Effector CD8-positive, alpha-beta T cell (primary cell): Measurements from ENCODE around the gene SBK2.
"Not testable (repeated sequence)": the region's sequence is repeated elsewhere in the genome, so short reads cannot be mapped to it uniquely, and the experiment has no call there.

ENCODE experiments used
- DNase-seq: peaks from one replicate; lab custom pipeline; 2025; lab: John Stamatoyannopoulos, UW

The SBK2 gene

GRCh38 chr19:55535173-55535964 lies 1.6 kb downstream of the SBK2 start:
- DNase-seq: no peak

GRCh38 chr19:55534280-55534679 lies 2.7 kb downstream of the SBK2 start:
- not testable (repeated sequence) for DNase-seq

GRCh38 chr19:55530996-55531395 lies 5.9 kb downstream of the SBK2 start:
- no peak for DNase-seq

DNA sequence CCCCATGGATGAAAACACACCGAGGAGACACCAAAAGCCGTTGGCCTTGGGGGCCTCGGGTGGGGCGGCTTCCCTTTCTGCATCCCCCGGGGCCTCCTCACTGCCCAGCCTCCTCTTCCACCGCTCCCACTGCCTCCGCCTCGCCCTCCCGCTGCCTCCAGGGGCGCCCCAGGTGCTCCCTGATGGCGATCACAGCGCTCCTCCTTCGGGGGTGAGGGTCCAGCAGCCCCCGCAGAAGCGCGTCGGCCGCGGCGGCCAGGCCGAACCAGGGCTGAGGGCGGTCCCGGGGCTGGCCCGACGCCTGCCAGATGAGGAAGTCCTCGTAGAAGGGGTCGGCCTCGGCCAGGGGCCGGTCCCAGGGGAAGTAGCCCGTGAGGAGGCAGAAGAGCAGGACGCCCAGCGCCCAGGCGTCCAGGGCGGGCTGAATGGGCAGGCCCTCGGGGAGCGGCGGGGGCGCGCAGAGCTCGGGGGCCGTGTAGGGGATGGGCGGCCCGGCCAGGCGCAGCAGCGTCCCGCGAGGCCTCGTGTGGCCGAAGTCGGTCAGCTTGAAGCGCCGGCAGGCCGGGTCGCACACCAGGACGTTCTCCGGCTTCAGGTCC lies 7.2 kb downstream of the SBK2 start:
- DNase-seq: no peak

DNA sequence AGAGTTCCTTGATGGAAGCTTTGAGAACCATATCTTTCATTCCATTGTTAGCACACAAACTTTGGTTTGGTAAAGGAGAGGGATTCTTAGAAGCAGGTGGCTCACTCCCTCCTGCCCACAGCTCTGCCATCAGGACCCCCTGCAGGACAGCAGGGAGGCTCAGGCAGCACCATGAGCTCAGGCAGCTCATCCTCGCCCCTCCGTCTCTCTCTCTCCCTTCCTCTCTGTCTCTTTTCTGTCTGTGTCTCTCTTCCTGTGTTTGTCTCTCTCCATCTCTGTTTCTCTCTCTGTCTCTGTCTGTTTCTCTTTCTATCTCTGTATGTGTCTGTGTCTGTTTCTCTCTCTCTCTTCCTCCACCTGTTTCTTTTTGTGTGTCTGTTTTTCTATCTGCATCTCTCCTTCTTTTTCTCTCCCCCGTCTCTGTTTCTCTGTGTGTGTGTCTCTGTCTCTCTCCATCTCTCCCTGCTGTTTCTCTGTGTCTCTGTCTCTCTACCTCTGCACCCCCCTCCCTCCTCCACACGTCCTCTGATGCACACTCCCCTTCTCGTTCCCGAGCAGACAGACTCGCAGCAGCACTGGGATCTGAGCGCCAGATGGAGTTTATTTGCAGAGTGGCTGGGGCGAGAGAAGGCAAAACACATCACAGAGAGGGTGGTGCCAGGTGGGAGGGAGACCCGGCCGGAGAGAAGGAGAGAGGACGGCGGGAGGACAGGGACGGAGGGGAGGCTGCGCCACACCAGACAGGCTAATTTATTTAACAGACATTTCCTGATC lies 8.7 kb downstream of the SBK2 start:
- no peak for DNase-seq

- DNase-seq: no peak
These were observed 9.5 kb downstream of the SBK2 start for GRCh38 chr19:55527197-55528029.

GRCh38 chr19:55526216-55527196 lies 10.4 kb downstream of the SBK2 start:
- DNase-seq: no peak

DNA sequence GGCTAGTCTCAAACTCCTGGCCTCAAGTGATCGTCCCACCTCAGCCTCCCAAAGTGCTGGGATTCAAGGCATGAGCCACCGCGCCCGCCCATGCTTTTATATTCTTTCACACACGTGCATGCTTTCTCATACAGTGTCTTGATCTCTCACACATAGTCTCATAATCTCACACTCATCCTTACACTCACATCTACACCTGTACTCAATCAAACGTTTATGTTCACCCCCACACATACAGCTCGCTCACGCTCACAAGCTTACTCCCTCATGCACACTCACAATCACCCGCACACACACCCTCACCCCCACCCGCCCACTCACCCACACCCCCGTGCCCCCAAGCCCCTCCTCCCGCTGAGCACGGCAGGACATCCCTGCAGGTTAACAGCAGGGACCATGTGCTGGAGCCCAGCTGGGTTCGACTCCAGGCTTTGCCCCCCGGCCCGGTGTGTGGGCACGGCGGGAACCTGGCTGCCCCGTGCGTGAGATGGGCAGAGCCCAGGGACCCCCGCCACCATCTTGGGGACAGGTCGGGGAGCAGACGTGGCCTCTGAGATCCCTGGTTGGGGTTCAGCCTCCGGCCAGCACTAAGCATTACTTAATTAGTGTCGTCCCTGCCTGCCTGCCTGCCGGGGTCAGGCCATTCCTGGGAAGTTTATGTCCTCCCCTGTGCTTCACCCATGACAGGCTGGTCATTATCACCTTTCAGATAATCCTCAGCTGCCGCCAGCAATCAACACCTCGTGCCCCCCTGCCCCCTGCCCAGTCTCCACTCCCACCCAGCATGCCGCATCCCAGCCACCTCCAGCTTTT lies 11.4 kb downstream of the SBK2 start:
- DNase-seq: no peak

- DNase-seq: no peak
These were observed 16.1 kb downstream of the SBK2 start for GRCh38 chr19:55520691-55521292.

- no peak for DNase-seq
These were observed 17.3 kb downstream of the SBK2 start for GRCh38 chr19:55519451-55520311.

- peak; percentile 87 for DNase-seq
These were observed 19.9 kb downstream of the SBK2 start for GRCh38 chr19:55516878-55517620.

- no peak for DNase-seq
These were observed 28.8 kb downstream of the SBK2 start for GRCh38 chr19:55508120-55508519.

DNA sequence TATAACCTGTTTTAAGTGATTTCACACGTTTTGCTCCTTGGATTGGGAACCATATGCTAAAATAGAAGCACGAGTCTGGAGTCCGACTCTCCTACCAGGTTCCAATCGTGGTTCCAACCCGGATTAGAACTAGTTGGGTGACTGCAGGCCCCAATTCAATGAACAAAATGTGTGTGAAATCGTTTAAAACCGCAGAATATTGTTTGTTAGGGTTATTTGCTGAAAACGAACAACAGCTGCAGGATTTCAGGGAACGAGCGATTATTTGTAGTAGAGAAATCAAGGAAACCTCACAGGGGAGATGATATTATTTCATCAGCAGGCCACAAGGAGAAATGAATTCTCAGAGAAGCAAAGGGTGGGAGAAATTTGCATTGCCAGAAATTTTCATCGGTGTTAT lies 32.0 kb downstream of the SBK2 start:
- no peak for DNase-seq

- DNase-seq: no peak
These were observed 32.7 kb downstream of the SBK2 start for GRCh38 chr19:55504252-55504603.

GRCh38 chr19:55503502-55504251 lies 33.3 kb downstream of the SBK2 start:
- peak; percentile 94 for DNase-seq

GRCh38 chr19:55503157-55503501 lies 33.8 kb downstream of the SBK2 start:
- no peak for DNase-seq
